Keratinocyte (primary cell): ENCODE measurements around the gene CALML5. TPM values are rescaled to one million over a fixed set of nuclear protein-coding genes. Genes with fewer than 3 reads are reported as not detected.

Source experiments
- DNase-seq: peaks from one replicate; pipeline ENCODE4 v3.0.0-alpha.2; 2011; ENCODE audit warnings: low read depth, missing footprints, low spot score
- FAIRE-seq: peaks from 2 replicates; lab custom pipeline; 2011; peaks lifted over from hg19 to GRCh38; lab: Jason Lieb, UNC
- H2AFZ ChIP-seq: 2 replicates; pipeline ENCODE4 v1.6.0; 2012; ENCODE audit warnings: low read length, control low read depth, inconsistent platforms; ENCODE audit not compliant: control insufficient read depth
- H3K27ac ChIP-seq: 2 replicates; pipeline ENCODE4 v1.5.1; 2011; ENCODE audit warnings: low read length; ENCODE audit not compliant: control insufficient read depth, insufficient read depth
- H3K27me3 ChIP-seq: 3 replicates; pipeline ENCODE4 v1.6.0; 2011; ENCODE audit warnings: low read length; ENCODE audit not compliant: control insufficient read depth, insufficient read depth; ENCODE audit errors: extremely low read depth
- H3K36me3 ChIP-seq, 2 experiments: 2 replicates in 1 of 2; 3 replicates in 1 of 2; pipeline ENCODE4 v1.5.1; 2011; ENCODE audit warnings: low read length in 2 of 2, mild to moderate bottlenecking in 1 of 2; ENCODE audit not compliant: control insufficient read depth in 2 of 2, insufficient read depth in 2 of 2; ENCODE audit errors: extremely low read depth in 1 of 2
- H3K4me1 ChIP-seq: 3 replicates; pipeline ENCODE4 v1.5.1; 2011; ENCODE audit warnings: low read length; ENCODE audit not compliant: control insufficient read depth, insufficient read depth; ENCODE audit errors: extremely low read depth
- H3K4me2 ChIP-seq: 3 replicates; pipeline ENCODE4 v1.6.0; 2011; ENCODE audit warnings: low read depth, low read length; ENCODE audit not compliant: control insufficient read depth, insufficient read depth; ENCODE audit errors: extremely low read depth
- H3K4me3 ChIP-seq, 3 experiments: fragments of 200-600 bp in 1 of 3; sonication (generic) in 1 of 3; 2 replicates in 2 of 3; 3 replicates in 1 of 3; pipeline ENCODE4 v1.5.1; 2011 to 2016; ENCODE audit warnings: low read length in 3 of 3, mild to moderate bottlenecking in 3 of 3, control low read depth in 2 of 3, inconsistent platforms in 1 of 3, low read depth in 1 of 3, mixed read lengths in 1 of 3, mixed run types in 1 of 3, moderate library complexity in 1 of 3; ENCODE audit not compliant: control insufficient read depth in 2 of 3, insufficient read depth in 2 of 3; ENCODE audit errors: extremely low read depth in 1 of 3
- H3K79me2 ChIP-seq: 2 replicates; pipeline ENCODE4 v1.6.0; 2012; ENCODE audit warnings: low read length; ENCODE audit not compliant: control insufficient read depth, insufficient read depth
- H3K9ac ChIP-seq: 3 replicates; pipeline ENCODE4 v1.6.0; 2011; ENCODE audit warnings: low read length; ENCODE audit not compliant: control insufficient read depth, insufficient read depth; ENCODE audit errors: extremely low read depth
- H3K9me1 ChIP-seq: 3 replicates; pipeline ENCODE4 v1.6.0; 2011; ENCODE audit warnings: low read length; ENCODE audit not compliant: control insufficient read depth, insufficient read depth; ENCODE audit errors: extremely low read depth
- H3K9me3 ChIP-seq: 2 replicates; pipeline ENCODE4 v1.5.1; 2012; ENCODE audit warnings: low read depth, low read length; ENCODE audit not compliant: control insufficient read depth
- H4K20me1 ChIP-seq: 3 replicates; pipeline ENCODE4 v1.6.0; 2011; ENCODE audit warnings: low read length; ENCODE audit not compliant: control insufficient read depth, insufficient read depth; ENCODE audit errors: extremely low read depth
- EZH2 ChIP-seq: IDR thresholded peaks from one replicate; pipeline ENCODE4 v1.6.1; 2012; ENCODE audit warnings: inconsistent platforms, mild to moderate bottlenecking, low read length, moderate library complexity
- dilution Hi-C: fragments of 300-500 bp; cut with MboI; formaldehyde crosslinking; loops from one replicate; pipeline ENCODE4 v1.7.0; 2020; ENCODE audit warnings: low sequenced_read_pairs; ENCODE audit not compliant: extremely low pct_ligation_motif_present
- polyA plus RNA-seq, 5 experiments: library from polyadenylated mRNA; depleted of rRNA in 3 of 5; stranded (reverse) in 3 of 5; stranded (forward) in 1 of 5; unstranded in 1 of 5; fragments of >200 nt; gene quantifications; 1 replicate in 1 of 5; 2 replicates in 3 of 5; 3 replicates in 1 of 5; pipeline versions ENCODE4 v1.2.1 to v1.2.3, GENCODE V29; 2011 to 2012; ENCODE audit warnings: missing spikeins in 2 of 5, low read depth in 1 of 5, low replicate concordance in 1 of 5
- TF ChIP-seq, protein P1 (sequence below), 3 experiments: IDR thresholded peaks in 1 of 3; conservative IDR thresholded peaks in 1 of 3; optimal IDR thresholded peaks in 1 of 3; 2 replicates in 2 of 3; 3 replicates in 1 of 3; pipeline versions ENCODE3 to v1.5.1; 2011; ENCODE audit warnings: low read length in 3 of 3, mild to moderate bottlenecking in 3 of 3, moderate library complexity in 2 of 3, control low read depth in 1 of 3, inconsistent platforms in 1 of 3; ENCODE audit not compliant: insufficient read depth in 2 of 3; ENCODE audit errors: extremely low read depth in 1 of 3

The CALML5 gene
- polyA plus RNA-seq, 1 donor (not counting 4 experiments of a cell fraction or from before 2014, with no cell fraction given): 5.7 TPM

DNA sequence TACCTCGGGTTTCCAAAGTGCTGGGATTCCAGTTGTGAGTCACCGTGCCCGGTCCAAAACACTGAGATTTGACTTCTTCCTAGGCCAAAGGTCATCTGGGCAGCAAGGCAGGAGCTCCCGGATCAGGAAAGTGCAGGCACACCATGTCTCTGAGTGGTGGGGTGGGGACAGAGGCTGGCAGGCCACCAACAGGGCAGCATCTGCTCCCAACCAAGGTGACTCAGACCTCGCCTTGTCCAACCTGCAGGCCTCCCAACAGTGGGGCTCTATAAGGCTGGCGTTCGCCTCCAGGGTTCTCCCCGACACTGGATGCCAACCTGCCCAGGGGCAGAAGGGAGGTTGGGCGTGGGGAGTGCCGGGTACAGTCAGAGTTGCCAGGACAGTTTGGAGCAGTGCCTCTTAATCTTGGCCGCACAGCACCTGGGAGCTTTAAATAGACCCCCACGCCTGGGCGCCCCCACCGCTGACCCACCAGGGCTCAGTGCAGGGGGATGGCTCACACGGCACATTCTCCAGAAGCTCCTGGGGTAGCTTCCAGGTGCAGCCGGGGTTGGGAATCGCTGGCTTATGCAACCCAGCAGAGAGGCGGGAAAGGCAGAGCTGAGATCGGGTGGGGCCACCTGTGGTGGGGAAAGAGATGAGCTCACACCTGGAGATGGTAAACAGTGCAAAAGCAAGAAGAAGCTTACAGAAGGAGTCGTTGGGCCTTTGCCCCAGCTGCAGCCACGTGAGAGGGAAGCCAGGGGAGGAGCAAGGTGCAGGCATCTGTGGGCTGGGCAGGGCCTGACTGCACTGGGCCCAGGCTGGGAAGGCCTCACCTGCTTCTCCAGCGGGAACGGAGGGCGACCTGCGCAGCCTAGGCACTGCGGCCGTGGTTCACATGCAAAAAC, 10.9 kb downstream of the CALML5 start:
- Histone ChIP-seq H3K4me2 (peak overlapping the region; percentile 69), H3K9me1 (no peaks in the 10 kb centered on the region), H3K9me3 (peaks cover 3% of the 10 kb centered on the region), H4K20me1 (no peaks in the 10 kb centered on the region), H3K4me1 (peaks cover 27% of the 10 kb centered on the region), H3K4me3 (peak overlapping the region in 1 of 3 experiments; percentile 22), H3K36me3 (no peaks in the 10 kb centered on the region), H3K27me3 (no peaks in the 10 kb centered on the region), H2AFZ (peak overlapping the region; percentile 27), H3K79me2 (no peaks in the 10 kb centered on the region), H3K9ac (peak overlapping the region; percentile 81), H3K27ac (peak overlapping the region; percentile 92)
- dilution Hi-C loops: no loop called here
- DNase-seq: peak; percentile 84
- peak; percentile 95 for FAIRE-seq
- TF ChIP-seq EZH2: no peak
- TF ChIP-seq, protein P1, sequence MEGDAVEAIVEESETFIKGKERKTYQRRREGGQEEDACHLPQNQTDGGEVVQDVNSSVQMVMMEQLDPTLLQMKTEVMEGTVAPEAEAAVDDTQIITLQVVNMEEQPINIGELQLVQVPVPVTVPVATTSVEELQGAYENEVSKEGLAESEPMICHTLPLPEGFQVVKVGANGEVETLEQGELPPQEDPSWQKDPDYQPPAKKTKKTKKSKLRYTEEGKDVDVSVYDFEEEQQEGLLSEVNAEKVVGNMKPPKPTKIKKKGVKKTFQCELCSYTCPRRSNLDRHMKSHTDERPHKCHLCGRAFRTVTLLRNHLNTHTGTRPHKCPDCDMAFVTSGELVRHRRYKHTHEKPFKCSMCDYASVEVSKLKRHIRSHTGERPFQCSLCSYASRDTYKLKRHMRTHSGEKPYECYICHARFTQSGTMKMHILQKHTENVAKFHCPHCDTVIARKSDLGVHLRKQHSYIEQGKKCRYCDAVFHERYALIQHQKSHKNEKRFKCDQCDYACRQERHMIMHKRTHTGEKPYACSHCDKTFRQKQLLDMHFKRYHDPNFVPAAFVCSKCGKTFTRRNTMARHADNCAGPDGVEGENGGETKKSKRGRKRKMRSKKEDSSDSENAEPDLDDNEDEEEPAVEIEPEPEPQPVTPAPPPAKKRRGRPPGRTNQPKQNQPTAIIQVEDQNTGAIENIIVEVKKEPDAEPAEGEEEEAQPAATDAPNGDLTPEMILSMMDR (optimal IDR thresholded peaks at IDR 0.05 in 1 of 3, IDR thresholded peaks at IDR 0.05 in 1 of 3, conservative IDR thresholded peaks at IDR 0.05 in 1 of 3; ENCODE audit: extremely low read depth in 1 of 3, insufficient read depth in 2 of 3, low read length in 3 of 3): no peak

DNA sequence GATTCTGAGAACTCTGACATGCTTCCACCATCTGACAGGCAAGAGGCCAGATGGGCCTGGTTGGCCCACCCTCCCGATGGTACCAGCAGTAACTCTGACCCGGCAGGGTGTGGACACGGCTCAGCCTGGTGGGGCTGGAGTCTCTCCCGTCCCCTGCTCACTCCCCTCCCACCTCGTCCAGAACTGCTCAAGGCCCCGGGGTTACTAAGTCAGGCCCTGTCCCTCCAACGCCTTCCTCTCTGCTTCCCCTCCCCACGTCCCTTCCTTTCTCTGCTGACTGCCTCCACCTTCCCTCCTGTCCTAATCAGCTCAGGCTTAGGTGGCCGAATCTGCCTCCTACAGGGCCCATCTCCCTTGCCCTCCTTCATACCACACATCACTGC, 12.5 kb downstream of the CALML5 start:
- Histone ChIP-seq H3K36me3 (no peaks in the 10 kb centered on the region), H3K4me2 (no peak overlapping the region), H3K9me1 (no peaks in the 10 kb centered on the region), H3K9ac (no peak overlapping the region), H2AFZ (no peak overlapping the region), H3K4me3 (no peak overlapping the region), H3K4me1 (peaks cover 27% of the 10 kb centered on the region), H4K20me1 (no peaks in the 10 kb centered on the region), H3K9me3 (peaks cover 8% of the 10 kb centered on the region), H3K27ac (no peak overlapping the region), H3K27me3 (no peaks in the 10 kb centered on the region), H3K79me2 (no peaks in the 10 kb centered on the region)
- dilution Hi-C loops: no loop called here
- FAIRE-seq (no peak), DNase-seq (no peak)
- TF ChIP-seq, protein P1 (optimal IDR thresholded peaks at IDR 0.05 in 1 of 3, IDR thresholded peaks at IDR 0.05 in 1 of 3, conservative IDR thresholded peaks at IDR 0.05 in 1 of 3; ENCODE audit: extremely low read depth in 1 of 3, insufficient read depth in 2 of 3, low read length in 3 of 3): no peak
- no peak for TF ChIP-seq EZH2
